ENCODE results near the gene THYN1.

DNA sequence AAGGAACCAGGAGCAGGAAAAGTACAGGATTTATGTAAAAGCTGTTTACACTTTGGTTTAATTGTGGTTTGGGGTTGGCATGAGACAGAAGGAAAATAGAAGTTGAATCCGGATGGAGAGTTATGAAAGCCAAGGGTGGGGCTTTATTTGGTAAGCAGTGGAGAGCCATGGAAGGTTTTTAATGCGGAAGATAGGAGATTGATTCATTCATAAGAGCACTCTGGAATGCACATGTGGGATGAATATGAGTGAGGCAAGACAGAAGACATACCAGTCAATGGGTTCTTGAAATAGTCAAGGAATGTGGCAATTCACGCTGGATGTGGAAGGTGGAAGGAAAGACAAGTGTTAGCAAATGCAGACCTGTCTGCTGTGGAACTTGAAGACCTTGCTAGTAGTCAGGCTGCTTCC is 13.7 kb upstream of the THYN1 start:
- TF ChIP-seq NFYB (CRISPR knock-in tag; IDR thresholded peaks at IDR 0.05) (no peak), XRCC5 (optimal IDR thresholded peaks at IDR 0.05; ENCODE audit: low read length) (no peak), NFKB2 (CRISPR knock-in tag; IDR thresholded peaks at IDR 0.05; ENCODE audit: borderline replicate concordance) (no peak), ZFP36L1 (CRISPR knock-in tag; IDR thresholded peaks at IDR 0.05) (no peak), ZNF550 (CRISPR knock-in tag; IDR thresholded peaks at IDR 0.05; ENCODE audit: borderline replicate concordance) (no peak), GATAD2A (CRISPR knock-in tag; IDR thresholded peaks at IDR 0.05) (no peak), RAD21 (CRISPR knock-in tag; IDR thresholded peaks at IDR 0.05) (no peak)
- TF ChIP-seq, protein P1, sequence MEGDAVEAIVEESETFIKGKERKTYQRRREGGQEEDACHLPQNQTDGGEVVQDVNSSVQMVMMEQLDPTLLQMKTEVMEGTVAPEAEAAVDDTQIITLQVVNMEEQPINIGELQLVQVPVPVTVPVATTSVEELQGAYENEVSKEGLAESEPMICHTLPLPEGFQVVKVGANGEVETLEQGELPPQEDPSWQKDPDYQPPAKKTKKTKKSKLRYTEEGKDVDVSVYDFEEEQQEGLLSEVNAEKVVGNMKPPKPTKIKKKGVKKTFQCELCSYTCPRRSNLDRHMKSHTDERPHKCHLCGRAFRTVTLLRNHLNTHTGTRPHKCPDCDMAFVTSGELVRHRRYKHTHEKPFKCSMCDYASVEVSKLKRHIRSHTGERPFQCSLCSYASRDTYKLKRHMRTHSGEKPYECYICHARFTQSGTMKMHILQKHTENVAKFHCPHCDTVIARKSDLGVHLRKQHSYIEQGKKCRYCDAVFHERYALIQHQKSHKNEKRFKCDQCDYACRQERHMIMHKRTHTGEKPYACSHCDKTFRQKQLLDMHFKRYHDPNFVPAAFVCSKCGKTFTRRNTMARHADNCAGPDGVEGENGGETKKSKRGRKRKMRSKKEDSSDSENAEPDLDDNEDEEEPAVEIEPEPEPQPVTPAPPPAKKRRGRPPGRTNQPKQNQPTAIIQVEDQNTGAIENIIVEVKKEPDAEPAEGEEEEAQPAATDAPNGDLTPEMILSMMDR (CRISPR knock-in tag; IDR thresholded peaks at IDR 0.05): no peak
